SK-N-SH treated with all-trans-retinoic acid at 6 μM for 48 hours (cell line): ENCODE results near the gene TBC1D9.

Experiments used
- ATAC-seq: fragments of 200-7000 bp; cut with Tn5 transposase; 3 replicates; pipeline ENCODE4 v1.9.1; 2020; ENCODE audit warnings: mild to moderate bottlenecking, moderate library complexity
- ARNTL ChIP-seq: fragments of 450-650 bp; formaldehyde crosslinking; IDR thresholded peaks from 2 replicates; pipeline ENCODE4 v1.5.0; 2020; ENCODE audit warnings: low read depth, mild to moderate bottlenecking, moderate library complexity, borderline replicate concordance
- BACH2 ChIP-seq: fragments of 250-450 bp; sonication (Bioruptor Pico); IDR thresholded peaks from 2 replicates; pipeline ENCODE4 v1.9.0; 2021; ENCODE audit warnings: mild to moderate bottlenecking, borderline replicate concordance
- CSDC2 ChIP-seq: fragments of 250-450 bp; sonication (Bioruptor Pico); IDR thresholded peaks from 2 replicates; pipeline ENCODE4 v1.5.0; 2020; ENCODE audit warnings: mild to moderate bottlenecking, moderate library complexity
- ESRRG ChIP-seq: fragments of 250-450 bp; sonication (Bioruptor Pico); IDR thresholded peaks from 2 replicates; pipeline ENCODE4 v1.6.1; 2021; ENCODE audit warnings: mild to moderate bottlenecking
- ISL1 ChIP-seq: fragments of 250-450 bp; sonication (Bioruptor Pico); IDR thresholded peaks from 2 replicates; pipeline ENCODE4 v2.1.2; 2022; ENCODE audit warnings: mild to moderate bottlenecking, moderate library complexity
- OSR1 ChIP-seq: fragments of 250-450 bp; sonication (Bioruptor Pico); IDR thresholded peaks from 2 replicates; pipeline ENCODE4 v1.8.0; 2022; ENCODE audit warnings: moderate library complexity, mild to moderate bottlenecking, inconsistent platforms
- RARB ChIP-seq: fragments of 250-450 bp; sonication (Bioruptor Pico); IDR thresholded peaks from 2 replicates; pipeline ENCODE4 v1.8.0; 2021; ENCODE audit warnings: mild to moderate bottlenecking, moderate library complexity
- SNAI2 ChIP-seq: fragments of 250-450 bp; sonication (Bioruptor Pico); IDR thresholded peaks from 2 replicates; pipeline ENCODE4 v1.5.0; 2020; ENCODE audit warnings: mild to moderate bottlenecking, moderate library complexity
- TCF4 ChIP-seq: fragments of 250-450 bp; sonication (Bioruptor Pico); IDR thresholded peaks from 2 replicates; pipeline ENCODE4 v1.8.0; 2021; ENCODE audit warnings: mild to moderate bottlenecking, moderate library complexity, borderline replicate concordance
- TOX ChIP-seq: fragments of 250-450 bp; sonication (Bioruptor Pico); IDR thresholded peaks from 2 replicates; pipeline ENCODE4 v1.8.0; 2021; ENCODE audit warnings: mild to moderate bottlenecking, moderate library complexity, borderline replicate concordance
- ZC3H10 ChIP-seq: fragments of 250-450 bp; sonication (Bioruptor Pico); IDR thresholded peaks from 2 replicates; pipeline ENCODE4 v1.5.1; 2021; ENCODE audit warnings: mild to moderate bottlenecking, moderate library complexity
- ZFP3 ChIP-seq: fragments of 250-450 bp; sonication (Bioruptor Pico); IDR thresholded peaks from 2 replicates; pipeline ENCODE4 v1.5.0; 2020; ENCODE audit warnings: mild to moderate bottlenecking, moderate library complexity
- ZFP30 ChIP-seq: fragments of 450-650 bp; formaldehyde crosslinking; IDR thresholded peaks from 2 replicates; pipeline ENCODE4 v1.5.0; 2022; ENCODE audit warnings: mild to moderate bottlenecking, moderate library complexity
- ZNF565 ChIP-seq: fragments of 450-650 bp; formaldehyde crosslinking; conservative IDR thresholded peaks from 2 replicates; pipeline ENCODE4 v1.5.0; 2020; ENCODE audit warnings: low read depth, mild to moderate bottlenecking, moderate library complexity
- ZNF8 ChIP-seq: fragments of 450-650 bp; formaldehyde crosslinking; IDR thresholded peaks from 2 replicates; pipeline ENCODE4 v1.5.0; 2020; ENCODE audit warnings: mild to moderate bottlenecking, moderate library complexity
- TF ChIP-seq, protein P1 (sequence below): fragments of 250-450 bp; sonication (Bioruptor Pico); IDR thresholded peaks from 2 replicates; pipeline ENCODE4 v1.5.1; 2021; ENCODE audit warnings: mild to moderate bottlenecking, moderate library complexity
- TF ChIP-seq, protein P2 (sequence below): fragments of 250-450 bp; sonication (Bioruptor Pico); IDR thresholded peaks from 2 replicates; pipeline ENCODE4 v1.5.1; 2020; ENCODE audit warnings: low read depth, mild to moderate bottlenecking, moderate library complexity
- TF ChIP-seq, protein P3 (sequence below): fragments of 250-450 bp; sonication (Bioruptor Pico); IDR thresholded peaks from 2 replicates; pipeline ENCODE4 v1.8.0; 2021; ENCODE audit warnings: low read depth, mild to moderate bottlenecking, moderate library complexity, borderline replicate concordance
- TF ChIP-seq, protein P4 (sequence below): fragments of 250-450 bp; sonication (Bioruptor Pico); IDR thresholded peaks from 2 replicates; pipeline ENCODE4 v1.8.0; 2020; ENCODE audit warnings: mild to moderate bottlenecking, moderate library complexity, borderline replicate concordance
- TF ChIP-seq, protein P5 (sequence below): fragments of 250-450 bp; sonication (Bioruptor Pico); IDR thresholded peaks from 2 replicates; pipeline ENCODE4 v1.5.0; 2020; ENCODE audit warnings: mild to moderate bottlenecking, moderate library complexity

The TBC1D9 gene

DNA sequence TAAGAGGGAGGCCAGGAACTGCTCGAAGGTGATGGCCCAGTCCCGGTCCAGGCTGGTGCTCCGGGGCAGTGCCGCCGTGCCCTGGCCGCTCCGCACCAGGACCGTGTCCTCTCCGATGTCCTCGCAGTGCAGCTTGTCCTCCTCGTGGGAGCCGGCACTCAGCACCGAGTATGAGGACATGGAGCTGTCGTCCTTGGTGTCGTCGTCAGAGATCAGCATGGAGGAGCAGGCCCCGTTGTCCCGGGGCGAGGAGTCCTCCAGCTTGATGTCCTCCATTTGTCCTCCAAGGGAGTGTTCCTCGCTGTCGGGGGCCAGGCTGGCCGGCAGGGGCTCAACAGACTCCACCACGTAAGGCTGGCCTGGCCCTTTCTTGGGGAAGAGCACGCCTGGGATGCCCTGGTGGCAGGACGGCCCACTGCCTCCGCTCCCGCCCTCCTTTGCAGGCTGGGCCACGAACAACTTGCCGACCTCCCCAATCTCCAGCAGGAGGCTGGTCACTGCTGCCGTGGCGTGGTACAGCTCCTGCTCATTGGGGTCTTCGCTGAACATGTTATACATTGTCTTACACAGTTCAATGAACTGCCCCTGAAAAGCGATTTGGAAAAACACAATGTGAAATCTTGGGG is 133.7 kb downstream of the TBC1D9 start:
- no peak for TF ChIP-seq CSDC2
- TF ChIP-seq ARNTL (CRISPR knock-in tag): no peak
- TF ChIP-seq, protein P1, sequence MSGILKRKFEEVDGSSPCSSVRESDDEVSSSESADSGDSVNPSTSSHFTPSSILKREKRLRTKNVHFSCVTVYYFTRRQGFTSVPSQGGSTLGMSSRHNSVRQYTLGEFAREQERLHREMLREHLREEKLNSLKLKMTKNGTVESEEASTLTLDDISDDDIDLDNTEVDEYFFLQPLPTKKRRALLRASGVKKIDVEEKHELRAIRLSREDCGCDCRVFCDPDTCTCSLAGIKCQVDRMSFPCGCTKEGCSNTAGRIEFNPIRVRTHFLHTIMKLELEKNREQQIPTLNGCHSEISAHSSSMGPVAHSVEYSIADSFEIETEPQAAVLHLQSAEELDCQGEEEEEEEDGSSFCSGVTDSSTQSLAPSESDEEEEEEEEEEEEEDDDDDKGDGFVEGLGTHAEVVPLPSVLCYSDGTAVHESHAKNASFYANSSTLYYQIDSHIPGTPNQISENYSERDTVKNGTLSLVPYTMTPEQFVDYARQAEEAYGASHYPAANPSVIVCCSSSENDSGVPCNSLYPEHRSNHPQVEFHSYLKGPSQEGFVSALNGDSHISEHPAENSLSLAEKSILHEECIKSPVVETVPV (CRISPR knock-in tag): no peak
- TF ChIP-seq ZC3H10 (CRISPR knock-in tag): no peak
- TF ChIP-seq, protein P2, sequence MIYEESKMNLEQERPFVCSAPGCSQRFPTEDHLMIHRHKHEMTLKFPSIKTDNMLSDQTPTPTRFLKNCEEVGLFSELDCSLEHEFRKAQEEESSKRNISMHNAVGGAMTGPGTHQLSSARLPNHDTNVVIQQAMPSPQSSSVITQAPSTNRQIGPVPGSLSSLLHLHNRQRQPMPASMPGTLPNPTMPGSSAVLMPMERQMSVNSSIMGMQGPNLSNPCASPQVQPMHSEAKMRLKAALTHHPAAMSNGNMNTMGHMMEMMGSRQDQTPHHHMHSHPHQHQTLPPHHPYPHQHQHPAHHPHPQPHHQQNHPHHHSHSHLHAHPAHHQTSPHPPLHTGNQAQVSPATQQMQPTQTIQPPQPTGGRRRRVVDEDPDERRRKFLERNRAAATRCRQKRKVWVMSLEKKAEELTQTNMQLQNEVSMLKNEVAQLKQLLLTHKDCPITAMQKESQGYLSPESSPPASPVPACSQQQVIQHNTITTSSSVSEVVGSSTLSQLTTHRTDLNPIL (CRISPR knock-in tag): no peak
- no peak for ATAC-seq

DNA sequence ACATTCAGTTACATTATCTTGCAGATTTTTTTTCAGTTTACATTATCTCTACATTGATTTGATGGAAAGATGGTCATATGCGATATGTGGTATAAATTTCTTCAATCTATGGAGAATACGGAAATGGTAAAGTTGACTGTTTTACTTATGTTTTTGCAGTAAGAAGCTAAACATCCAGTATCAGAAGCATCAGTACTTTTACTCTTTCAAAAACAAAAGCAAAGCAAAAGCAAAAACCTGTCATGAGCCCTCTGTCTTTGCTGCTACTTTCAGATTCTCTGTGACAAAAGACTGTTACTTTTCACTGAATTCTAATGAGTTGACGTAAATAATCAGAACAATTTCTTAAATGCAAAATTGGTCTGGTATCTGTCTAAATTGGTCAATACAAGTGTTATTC is 135.0 kb downstream of the TBC1D9 start:
- no peak for ATAC-seq

More for the DNA sequence above, 135.0 kb downstream of the TBC1D9 start:
- TF ChIP-seq OSR1 (CRISPR knock-in tag) (no peak), TCF4 (CRISPR knock-in tag) (no peak), ZNF8 (CRISPR knock-in tag) (no peak), BACH2 (CRISPR knock-in tag) (no peak), ZNF565 (no peak), ESRRG (no peak), TOX (CRISPR knock-in tag) (no peak), ZFP3 (no peak), CSDC2 (no peak), ARNTL (CRISPR knock-in tag) (no peak), RARB (CRISPR knock-in tag) (no peak), SNAI2 (CRISPR knock-in tag) (no peak), ZC3H10 (CRISPR knock-in tag) (no peak), ISL1 (CRISPR knock-in tag) (no peak), ZFP30 (CRISPR knock-in tag) (no peak)
- TF ChIP-seq, protein P3, sequence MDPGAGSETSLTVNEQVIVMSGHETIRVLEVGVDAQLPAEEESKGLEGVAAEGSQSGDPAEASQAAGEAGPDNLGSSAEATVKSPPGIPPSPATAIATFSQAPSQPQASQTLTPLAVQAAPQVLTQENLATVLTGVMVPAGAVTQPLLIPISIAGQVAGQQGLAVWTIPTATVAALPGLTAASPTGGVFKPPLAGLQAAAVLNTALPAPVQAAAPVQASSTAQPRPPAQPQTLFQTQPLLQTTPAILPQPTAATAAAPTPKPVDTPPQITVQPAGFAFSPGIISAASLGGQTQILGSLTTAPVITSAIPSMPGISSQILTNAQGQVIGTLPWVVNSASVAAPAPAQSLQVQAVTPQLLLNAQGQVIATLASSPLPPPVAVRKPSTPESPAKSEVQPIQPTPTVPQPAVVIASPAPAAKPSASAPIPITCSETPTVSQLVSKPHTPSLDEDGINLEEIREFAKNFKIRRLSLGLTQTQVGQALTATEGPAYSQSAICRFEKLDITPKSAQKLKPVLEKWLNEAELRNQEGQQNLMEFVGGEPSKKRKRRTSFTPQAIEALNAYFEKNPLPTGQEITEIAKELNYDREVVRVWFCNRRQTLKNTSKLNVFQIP (CRISPR knock-in tag): no peak
- TF ChIP-seq, protein P1 (CRISPR knock-in tag): no peak
- TF ChIP-seq, protein P4, sequence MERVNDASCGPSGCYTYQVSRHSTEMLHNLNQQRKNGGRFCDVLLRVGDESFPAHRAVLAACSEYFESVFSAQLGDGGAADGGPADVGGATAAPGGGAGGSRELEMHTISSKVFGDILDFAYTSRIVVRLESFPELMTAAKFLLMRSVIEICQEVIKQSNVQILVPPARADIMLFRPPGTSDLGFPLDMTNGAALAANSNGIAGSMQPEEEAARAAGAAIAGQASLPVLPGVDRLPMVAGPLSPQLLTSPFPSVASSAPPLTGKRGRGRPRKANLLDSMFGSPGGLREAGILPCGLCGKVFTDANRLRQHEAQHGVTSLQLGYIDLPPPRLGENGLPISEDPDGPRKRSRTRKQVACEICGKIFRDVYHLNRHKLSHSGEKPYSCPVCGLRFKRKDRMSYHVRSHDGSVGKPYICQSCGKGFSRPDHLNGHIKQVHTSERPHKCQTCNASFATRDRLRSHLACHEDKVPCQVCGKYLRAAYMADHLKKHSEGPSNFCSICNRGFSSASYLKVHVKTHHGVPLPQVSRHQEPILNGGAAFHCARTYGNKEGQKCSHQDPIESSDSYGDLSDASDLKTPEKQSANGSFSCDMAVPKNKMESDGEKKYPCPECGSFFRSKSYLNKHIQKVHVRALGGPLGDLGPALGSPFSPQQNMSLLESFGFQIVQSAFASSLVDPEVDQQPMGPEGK (CRISPR knock-in tag): no peak
- TF ChIP-seq, protein P2 (CRISPR knock-in tag): no peak
- TF ChIP-seq, protein P5, sequence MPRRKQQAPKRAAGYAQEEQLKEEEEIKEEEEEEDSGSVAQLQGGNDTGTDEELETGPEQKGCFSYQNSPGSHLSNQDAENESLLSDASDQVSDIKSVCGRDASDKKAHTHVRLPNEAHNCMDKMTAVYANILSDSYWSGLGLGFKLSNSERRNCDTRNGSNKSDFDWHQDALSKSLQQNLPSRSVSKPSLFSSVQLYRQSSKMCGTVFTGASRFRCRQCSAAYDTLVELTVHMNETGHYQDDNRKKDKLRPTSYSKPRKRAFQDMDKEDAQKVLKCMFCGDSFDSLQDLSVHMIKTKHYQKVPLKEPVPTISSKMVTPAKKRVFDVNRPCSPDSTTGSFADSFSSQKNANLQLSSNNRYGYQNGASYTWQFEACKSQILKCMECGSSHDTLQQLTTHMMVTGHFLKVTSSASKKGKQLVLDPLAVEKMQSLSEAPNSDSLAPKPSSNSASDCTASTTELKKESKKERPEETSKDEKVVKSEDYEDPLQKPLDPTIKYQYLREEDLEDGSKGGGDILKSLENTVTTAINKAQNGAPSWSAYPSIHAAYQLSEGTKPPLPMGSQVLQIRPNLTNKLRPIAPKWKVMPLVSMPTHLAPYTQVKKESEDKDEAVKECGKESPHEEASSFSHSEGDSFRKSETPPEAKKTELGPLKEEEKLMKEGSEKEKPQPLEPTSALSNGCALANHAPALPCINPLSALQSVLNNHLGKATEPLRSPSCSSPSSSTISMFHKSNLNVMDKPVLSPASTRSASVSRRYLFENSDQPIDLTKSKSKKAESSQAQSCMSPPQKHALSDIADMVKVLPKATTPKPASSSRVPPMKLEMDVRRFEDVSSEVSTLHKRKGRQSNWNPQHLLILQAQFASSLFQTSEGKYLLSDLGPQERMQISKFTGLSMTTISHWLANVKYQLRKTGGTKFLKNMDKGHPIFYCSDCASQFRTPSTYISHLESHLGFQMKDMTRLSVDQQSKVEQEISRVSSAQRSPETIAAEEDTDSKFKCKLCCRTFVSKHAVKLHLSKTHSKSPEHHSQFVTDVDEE (CRISPR knock-in tag): no peak
